ENCODE results near the gene RASL10B.
A peak's percentile ranks its signal among the peaks of the same experiment; 100 is the strongest.

Gene RASL10B

GRCh38 chr17:35723735-35724134 lies 7.7 kb upstream of the RASL10B start:
- DNase-seq: no peak

- DNase-seq: no peak
These were observed 6.4 kb upstream of the RASL10B start for GRCh38 chr17:35725058-35725457.

DNA sequence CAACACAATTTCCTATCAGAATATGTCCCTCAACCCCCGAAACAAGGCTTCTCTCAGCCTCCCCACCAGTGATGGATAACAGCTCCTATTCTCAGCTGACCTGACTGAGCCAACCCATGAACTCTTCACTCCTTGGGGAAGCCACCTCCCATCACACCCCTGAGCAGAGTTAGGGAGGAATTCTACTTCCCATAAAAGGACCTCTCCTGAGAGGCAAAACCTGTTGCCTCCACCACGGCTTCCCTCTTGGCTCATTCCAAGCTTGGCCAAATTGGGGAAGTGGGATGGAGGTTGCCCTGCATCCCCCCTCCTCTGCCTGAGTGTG lies 5.7 kb upstream of the RASL10B start:
- no peak for DNase-seq

- DNase-seq: no peak
These were observed 5.1 kb upstream of the RASL10B start for GRCh38 chr17:35726127-35726952.

- DNase-seq: peak; percentile 56
These were observed 4.4 kb upstream of the RASL10B start for GRCh38 chr17:35726953-35727460.

DNA sequence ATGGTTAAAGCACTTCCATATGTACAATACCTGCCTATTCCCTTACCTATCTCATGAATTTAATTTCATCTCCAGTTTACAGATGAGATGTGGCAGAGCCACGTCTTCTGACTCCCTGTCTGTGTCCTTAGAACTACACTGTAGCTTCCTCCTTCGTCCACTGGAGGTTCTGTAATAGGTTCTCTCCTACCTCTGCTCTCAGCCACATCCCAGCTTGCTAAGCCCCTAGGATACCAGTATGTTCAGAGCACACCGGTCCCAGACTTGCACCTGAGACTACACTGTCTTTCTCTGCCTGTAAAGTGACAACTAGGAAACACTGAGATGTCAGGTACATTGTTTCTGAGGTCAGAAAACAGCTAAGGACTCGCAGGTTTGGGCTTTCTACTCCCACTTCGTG lies 3.8 kb upstream of the RASL10B start:
- no peak for DNase-seq

DNA sequence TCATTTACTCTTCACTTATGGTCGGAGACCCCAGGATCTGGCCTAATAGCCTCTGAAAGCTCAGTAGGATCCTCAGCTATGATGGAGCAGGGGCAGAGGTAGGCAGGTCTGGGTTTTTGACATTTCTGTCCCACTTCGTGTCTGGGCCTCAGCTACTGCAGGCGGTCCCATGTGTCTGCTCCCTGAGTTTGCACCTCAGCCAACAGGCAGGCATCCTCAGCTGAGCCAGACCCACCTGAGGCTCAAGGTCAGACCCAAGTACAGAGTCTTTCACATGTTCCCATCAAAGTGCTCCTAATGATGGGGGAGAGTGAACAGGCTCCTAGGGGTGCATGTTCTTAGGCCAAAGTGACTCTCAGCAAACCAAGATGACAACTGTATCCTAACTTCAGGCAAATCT lies 2.9 kb upstream of the RASL10B start:
- DNase-seq: no peak

- no peak for DNase-seq
These were observed 2.0 kb upstream of the RASL10B start for GRCh38 chr17:35729405-35729833.

- no peak for DNase-seq
These were observed 936 bp upstream of the RASL10B start for GRCh38 chr17:35730400-35731005.

DNA sequence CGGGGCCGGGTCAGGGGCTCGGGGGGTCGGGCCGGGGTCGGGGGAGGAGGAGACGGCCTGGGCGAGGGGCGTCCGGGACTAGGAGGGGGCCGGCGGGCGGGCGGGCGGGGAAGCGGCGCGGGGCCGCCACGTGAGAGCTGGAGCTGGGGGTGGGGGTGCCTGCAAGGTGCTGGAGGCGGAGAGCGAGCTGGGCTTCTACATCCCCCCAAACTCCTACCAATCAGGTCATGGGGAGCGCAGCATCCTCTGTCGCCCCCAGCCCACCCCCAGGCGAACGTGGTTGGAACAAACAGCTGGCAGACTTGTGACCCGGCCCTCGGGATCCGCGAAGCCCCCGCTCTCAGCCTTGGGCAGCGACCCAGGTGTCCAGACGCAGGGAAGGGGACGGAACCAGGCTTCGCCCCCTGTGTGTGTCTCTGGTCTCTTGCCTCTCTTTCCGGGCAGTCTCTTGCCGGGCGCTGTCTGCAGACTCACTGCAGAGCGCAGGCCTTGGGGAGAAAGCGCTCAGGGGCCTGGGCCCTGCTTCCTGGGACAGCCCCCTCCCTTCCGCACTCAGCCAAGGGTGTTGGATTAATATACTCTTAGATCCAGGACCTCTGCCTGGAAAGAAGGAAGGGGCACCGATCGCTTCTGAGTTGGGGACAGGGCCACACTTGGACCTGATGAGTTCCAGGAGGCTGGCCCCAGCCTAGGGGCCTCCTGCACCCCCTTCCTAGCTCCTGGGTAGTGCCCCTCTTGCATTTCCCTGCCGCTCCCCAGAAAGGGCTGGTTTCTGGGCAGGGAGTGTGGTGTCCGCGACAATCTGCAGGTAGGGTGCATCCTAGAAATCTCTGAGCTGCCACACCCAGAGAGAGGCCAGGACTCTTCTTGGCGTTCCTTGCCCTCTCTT lies 722 bp downstream of the RASL10B start:
- DNase-seq: no peak

DNA sequence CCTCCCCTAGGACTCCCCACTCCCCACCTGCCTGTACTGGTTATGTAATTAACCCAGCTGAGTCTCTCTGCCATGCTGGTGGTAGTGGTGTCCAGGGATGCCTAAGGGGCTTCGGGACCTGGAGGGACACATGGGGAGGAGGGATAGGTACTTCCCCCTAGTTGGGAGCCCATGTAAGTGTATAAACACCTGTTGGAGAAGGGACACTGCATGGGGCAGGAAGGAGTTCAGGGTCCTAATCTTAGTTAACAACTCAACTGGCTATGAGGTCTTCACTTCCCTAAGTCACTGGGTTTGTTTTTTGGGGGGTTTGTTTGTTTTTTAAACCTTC lies 1.3 kb downstream of the RASL10B start:
- DNase-seq: no peak

GRCh38 chr17:35733366-35733765 lies 1.9 kb downstream of the RASL10B start:
- no peak for DNase-seq

GRCh38 chr17:35734396-35734795 lies 3.0 kb downstream of the RASL10B start:
- DNase-seq: no peak

DNA sequence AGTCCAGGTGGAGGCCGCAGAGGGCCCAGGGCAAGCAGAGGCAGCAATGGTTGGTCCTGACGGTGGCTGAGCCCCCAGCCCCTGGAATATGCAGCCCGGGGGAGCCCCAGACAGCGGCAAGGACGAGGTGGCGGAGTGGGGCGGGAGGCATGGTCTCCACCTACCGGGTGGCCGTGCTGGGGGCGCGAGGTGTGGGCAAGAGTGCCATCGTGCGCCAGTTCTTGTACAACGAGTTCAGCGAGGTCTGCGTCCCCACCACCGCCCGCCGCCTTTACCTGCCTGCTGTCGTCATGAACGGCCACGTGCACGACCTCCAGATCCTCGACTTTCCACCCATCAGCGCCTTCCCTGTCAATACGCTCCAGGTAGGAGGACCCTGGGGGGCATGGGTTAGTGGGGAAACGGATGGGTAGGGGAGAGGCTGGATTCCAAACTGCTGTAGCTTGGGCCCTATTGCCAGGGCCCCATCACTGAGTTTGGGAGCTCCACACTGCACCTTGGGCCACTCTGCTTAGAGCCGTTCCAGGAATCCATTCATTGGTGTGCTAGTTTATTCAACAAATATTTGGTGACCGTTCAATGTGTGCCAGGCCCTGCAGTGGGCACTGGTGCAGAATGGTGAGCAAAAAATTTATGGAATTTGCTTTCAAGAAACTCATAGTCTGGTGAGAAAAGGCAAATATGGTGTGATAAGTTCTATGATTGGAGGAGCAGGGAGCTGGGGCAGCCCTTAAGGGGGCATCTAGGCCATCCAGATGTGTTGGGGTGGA lies 3.8 kb downstream of the RASL10B start:
- no peak for DNase-seq

GRCh38 chr17:35736236-35736635 lies 4.8 kb downstream of the RASL10B start:
- DNase-seq: no peak

DNA sequence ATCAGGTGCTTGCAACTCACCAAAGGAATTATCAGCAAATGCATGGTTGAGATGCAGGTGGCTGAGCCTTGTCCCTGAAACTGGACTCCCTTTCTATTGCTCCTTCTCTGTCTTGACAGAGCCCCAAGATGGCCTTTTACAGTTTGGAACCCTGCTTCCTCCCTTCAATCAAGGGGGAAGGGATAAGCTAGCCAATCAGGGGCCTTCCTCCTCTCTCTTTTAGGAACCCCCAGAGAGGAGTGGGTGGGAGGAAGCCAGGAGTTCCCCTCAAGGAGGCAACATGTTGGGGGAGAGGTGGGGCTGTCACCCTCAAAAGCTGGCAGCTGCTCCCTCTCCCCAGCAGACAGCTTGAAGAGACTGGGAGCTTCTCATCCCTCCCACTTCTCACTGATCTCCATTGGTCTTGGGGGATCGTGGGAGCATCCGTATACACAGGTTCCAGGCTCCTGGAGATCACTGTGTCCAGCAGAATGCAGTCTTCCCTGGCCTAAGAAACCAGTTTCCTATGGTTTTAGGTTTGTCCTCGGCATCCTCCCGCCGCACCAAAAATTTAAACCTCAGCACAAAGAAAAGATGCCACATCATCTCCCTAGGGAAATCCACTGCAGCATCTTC lies 7.2 kb downstream of the RASL10B start:
- DNase-seq: no peak

DNA sequence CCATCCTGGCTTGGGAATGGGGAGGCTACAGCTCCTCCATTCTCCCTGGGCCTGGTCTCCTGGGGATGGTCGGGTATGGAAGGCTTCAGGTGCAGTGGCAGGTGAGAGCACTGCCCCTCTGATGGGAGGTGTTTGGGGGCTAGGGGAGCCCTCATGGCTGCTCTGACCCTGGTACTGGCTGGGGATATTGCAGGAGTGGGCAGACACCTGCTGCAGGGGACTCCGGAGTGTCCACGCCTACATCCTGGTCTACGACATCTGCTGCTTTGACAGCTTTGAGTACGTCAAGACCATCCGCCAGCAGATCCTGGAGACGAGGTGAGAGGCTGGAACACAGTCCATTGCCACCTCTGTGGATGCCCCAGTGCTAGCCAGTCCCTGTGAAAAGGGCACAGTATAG lies 8.8 kb downstream of the RASL10B start:
- DNase-seq: no peak

- DNase-seq: no peak
These were observed 9.8 kb downstream of the RASL10B start for GRCh38 chr17:35740997-35741931.

DNA sequence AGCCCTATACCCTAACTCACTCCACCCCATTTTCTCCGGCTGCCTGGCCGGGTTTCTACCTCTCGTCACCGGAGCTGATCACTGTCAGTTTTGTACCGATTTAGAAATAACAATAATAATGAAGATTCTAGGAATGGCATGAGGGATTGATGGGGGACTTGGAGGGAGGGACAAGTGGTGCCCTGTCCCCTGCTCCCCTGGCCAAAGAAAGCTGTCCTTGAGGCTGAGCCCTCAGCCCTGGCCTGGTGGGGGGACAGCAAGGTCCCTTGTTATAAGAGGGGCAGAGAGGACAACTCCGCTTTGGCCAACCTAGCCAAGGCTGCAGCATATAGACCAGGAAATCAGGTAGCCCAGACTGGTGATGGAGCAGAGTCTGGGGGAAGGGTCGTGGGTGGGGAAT lies 11.1 kb downstream of the RASL10B start:
- DNase-seq: no peak

DNA sequence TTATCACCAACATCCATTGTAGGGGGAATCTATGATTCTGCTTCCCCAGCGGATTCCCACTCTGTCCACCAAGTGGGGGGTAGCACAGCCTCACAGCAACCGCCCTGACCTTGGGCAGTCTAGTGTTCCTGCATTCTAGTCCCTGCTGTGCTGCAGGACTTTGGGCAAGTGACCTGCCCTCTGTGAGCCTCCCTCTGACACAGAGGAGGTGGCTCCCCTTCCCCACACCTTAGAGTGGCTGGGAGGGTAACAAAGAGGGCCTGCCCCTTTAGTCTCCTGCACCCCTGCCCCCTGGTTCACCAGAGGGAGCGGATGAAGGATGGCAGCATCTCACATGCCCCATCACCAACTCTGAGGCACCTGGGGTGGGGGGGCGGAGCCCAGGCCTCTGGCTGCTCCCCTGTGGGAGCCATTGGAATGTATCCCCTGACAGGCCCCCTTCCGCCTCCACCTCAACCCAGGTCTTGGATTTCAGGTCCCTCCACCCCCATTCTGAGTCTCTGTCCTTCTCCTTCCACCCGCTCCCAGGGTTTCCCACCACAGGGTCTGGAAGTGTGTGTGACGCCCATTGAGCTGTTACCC lies 11.5 kb downstream of the RASL10B start:
- DNase-seq: no peak
